ENCODE results near the gene OBP2A.
"Not testable (repeated sequence)": the region's sequence is repeated elsewhere in the genome, so short reads cannot be mapped to it uniquely, and the experiment has no call there.

- TF ChIP-seq LEF1 (IDR thresholded peaks at IDR 0.05; ENCODE audit: borderline replicate concordance); HDGF (IDR thresholded peaks at IDR 0.05; ENCODE audit: borderline replicate concordance); SP1 (IDR thresholded peaks at IDR 0.05); ZNF384 (IDR thresholded peaks at IDR 0.05); TARDBP (IDR thresholded peaks at IDR 0.05); CTBP1 (IDR thresholded peaks at IDR 0.05; ENCODE audit: borderline replicate concordance); FOXA1 (IDR thresholded peaks at IDR 0.05); FOXK2 (IDR thresholded peaks at IDR 0.05): not testable (repeated sequence)
These were observed 11.7 kb upstream of the OBP2A start for GRCh38 chr9:135534192-135534711.

Measured in HEK293T (cell line).